Measurements from ENCODE around the gene IL1RAPL2.

- TF ChIP-seq CTCF (IDR thresholded peaks at IDR 0.05) (no peak), POLR2A (IDR thresholded peaks at IDR 0.05) (no peak)
Measured at GRCh38 chrX:105220636-105221035, 654.6 kb downstream of the IL1RAPL2 start, which contains the start of gene TEX13A.
